Measurements from ENCODE around the gene ERC1. TPM values are rescaled to one million over a fixed set of nuclear protein-coding genes. Genes with fewer than 3 reads are reported as not detected.

ERC1 gene
- total and polyA plus RNA-seq, 2 donors (not counting 1 experiment from before 2014, with no cell fraction given): 19.7 to 34.5 TPM

- TF ChIP-seq EZH2 (IDR thresholded peaks at IDR 0.05; ENCODE audit: low read length, missing control alignments): no peak
- TF ChIP-seq CTCF (conservative IDR thresholded peaks at IDR 0.05 in 1 of 2, IDR thresholded peaks at IDR 0.05 in 1 of 2; ENCODE audit: low read depth in 1 of 2, low read length in 2 of 2): no peak
Observed at GRCh38 chr12:1435456-1435855, 444.4 kb downstream of the ERC1 start.

GRCh38 chr12:1436015-1436414 is 445.0 kb downstream of the ERC1 start:
- H3K36me3 ChIP-seq (ENCODE audit: control insufficient read depth, insufficient read depth, low read length): no peaks in the 10 kb centered on the region
- H3K9me3 ChIP-seq (ENCODE audit: control insufficient read depth, insufficient read depth, low read depth, low read length): no peaks in the 10 kb centered on the region

More at GRCh38 chr12:1435456-1435855, 444.4 kb downstream of the ERC1 start:
- no peaks in the 10 kb centered on the region for H3K79me2 ChIP-seq (ENCODE audit: control insufficient read depth, insufficient read depth, low read length)
- H3K4me1 ChIP-seq (ENCODE audit: control insufficient read depth, extremely low read depth, insufficient read depth, low read length): peaks cover 5% of the 10 kb centered on the region
- H3K4me3 ChIP-seq (replicated peaks in 1 of 4; ENCODE audit: control extremely low read depth in 1 of 4, insufficient read depth in 1 of 4, low read depth in 3 of 4, low read length in 4 of 4): no peak overlapping the region
- no peak overlapping the region for H3K9ac ChIP-seq (ENCODE audit: insufficient read depth, low read length)
- H4K20me1 ChIP-seq (ENCODE audit: control insufficient read depth, extremely low read depth, insufficient read depth, low read length): no peaks in the 10 kb centered on the region
- no peak overlapping the region for H3K4me2 ChIP-seq (ENCODE audit: extremely low read depth, insufficient read depth, low read length)
- no peak overlapping the region for H3K27ac ChIP-seq (ENCODE audit: insufficient read depth, low read length)
- H3K36me3 ChIP-seq (ENCODE audit: control insufficient read depth, insufficient read depth, low read length): no peaks in the 10 kb centered on the region
- no peak overlapping the region for H2AFZ ChIP-seq (ENCODE audit: low read length)
- H3K27me3 ChIP-seq (ENCODE audit: control insufficient read depth, insufficient read depth, low read length): no peaks in the 10 kb centered on the region
- no peaks in the 10 kb centered on the region for H3K9me3 ChIP-seq (ENCODE audit: control insufficient read depth, insufficient read depth, low read depth, low read length)
- peak; percentile 46 to 67 for DNase-seq (ENCODE audit: low read depth in 2 of 2)

GRCh38 chr12:1436981-1437380 is 446.0 kb downstream of the ERC1 start:
- no peak for DNase-seq (ENCODE audit: low read depth in 2 of 2)
- Histone ChIP-seq H3K9ac (ENCODE audit: insufficient read depth, low read length) (no peak overlapping the region), H3K79me2 (ENCODE audit: control insufficient read depth, insufficient read depth, low read length) (no peaks in the 10 kb centered on the region), H3K4me1 (ENCODE audit: control insufficient read depth, extremely low read depth, insufficient read depth, low read length) (peaks cover 5% of the 10 kb centered on the region), H3K4me2 (ENCODE audit: extremely low read depth, insufficient read depth, low read length) (no peak overlapping the region), H3K27me3 (ENCODE audit: control insufficient read depth, insufficient read depth, low read length) (no peaks in the 10 kb centered on the region), H3K36me3 (ENCODE audit: control insufficient read depth, insufficient read depth, low read length) (no peaks in the 10 kb centered on the region), H4K20me1 (ENCODE audit: control insufficient read depth, extremely low read depth, insufficient read depth, low read length) (no peaks in the 10 kb centered on the region), H2AFZ (ENCODE audit: low read length) (no peak overlapping the region), H3K9me3 (ENCODE audit: control insufficient read depth, insufficient read depth, low read depth, low read length) (no peaks in the 10 kb centered on the region), H3K27ac (ENCODE audit: insufficient read depth, low read length) (no peak overlapping the region), H3K4me3 (replicated peaks in 1 of 4; ENCODE audit: control extremely low read depth in 1 of 4, insufficient read depth in 1 of 4, low read depth in 3 of 4, low read length in 4 of 4) (no peak overlapping the region)
- TF ChIP-seq CTCF (conservative IDR thresholded peaks at IDR 0.05 in 1 of 2, IDR thresholded peaks at IDR 0.05 in 1 of 2; ENCODE audit: low read depth in 1 of 2, low read length in 2 of 2): no peak
- no peak for TF ChIP-seq EZH2 (IDR thresholded peaks at IDR 0.05; ENCODE audit: low read length, missing control alignments)

More at GRCh38 chr12:1436015-1436414, 445.0 kb downstream of the ERC1 start:
- no peaks in the 10 kb centered on the region for H4K20me1 ChIP-seq (ENCODE audit: control insufficient read depth, extremely low read depth, insufficient read depth, low read length)
- H3K27me3 ChIP-seq (ENCODE audit: control insufficient read depth, insufficient read depth, low read length): no peaks in the 10 kb centered on the region
- no peaks in the 10 kb centered on the region for H3K79me2 ChIP-seq (ENCODE audit: control insufficient read depth, insufficient read depth, low read length)
- H3K4me2 ChIP-seq (ENCODE audit: extremely low read depth, insufficient read depth, low read length): no peak overlapping the region
- H3K4me1 ChIP-seq (ENCODE audit: control insufficient read depth, extremely low read depth, insufficient read depth, low read length): peaks cover 5% of the 10 kb centered on the region
- H2AFZ ChIP-seq (ENCODE audit: low read length): no peak overlapping the region
- no peak overlapping the region for H3K4me3 ChIP-seq (replicated peaks in 1 of 4; ENCODE audit: control extremely low read depth in 1 of 4, insufficient read depth in 1 of 4, low read depth in 3 of 4, low read length in 4 of 4)
- H3K27ac ChIP-seq (ENCODE audit: insufficient read depth, low read length): no peak overlapping the region
- no peak overlapping the region for H3K9ac ChIP-seq (ENCODE audit: insufficient read depth, low read length)
- TF ChIP-seq CTCF (conservative IDR thresholded peaks at IDR 0.05 in 1 of 2, IDR thresholded peaks at IDR 0.05 in 1 of 2; ENCODE audit: low read depth in 1 of 2, low read length in 2 of 2) (no peak), EZH2 (IDR thresholded peaks at IDR 0.05; ENCODE audit: low read length, missing control alignments) (no peak)
- DNase-seq (ENCODE audit: low read depth in 2 of 2): no peak
